GM23338 (cell line): ENCODE results near the gene NTM. TPM values are rescaled to one million over a fixed set of nuclear protein-coding genes. Genes with fewer than 3 reads are reported as not detected.

Experiments
- ATAC-seq: fragments of 200-7000 bp; cut with Tn5 transposase; 3 replicates; pipeline ENCODE4 v1.9.1; 2020
- DNase-seq: peaks from one replicate; pipeline ENCODE4 v3.0.0-alpha.2; 2015; ENCODE audit warnings: low spot score
- H2AFZ ChIP-seq: fragments of 200-600 bp; sonication (generic); 2 replicates; pipeline ENCODE4 v1.8.0; 2016; ENCODE audit warnings: antibody characterized with exemption, mild to moderate bottlenecking, moderate library complexity
- H3F3A ChIP-seq: fragments of 200-600 bp; sonication (generic); replicated peaks from 2 replicates; pipeline ENCODE4 v1.8.0; 2017; ENCODE audit warnings: antibody characterized with exemption, mixed run types, low read depth
- H3K27ac ChIP-seq: fragments of 200-600 bp; sonication (generic); 2 replicates; pipeline ENCODE4 v1.6.1; 2016; ENCODE audit warnings: low read depth
- H3K27me3 ChIP-seq: fragments of 200-600 bp; sonication (generic); 2 replicates; pipeline ENCODE4 v1.8.0; 2016; ENCODE audit warnings: mild to moderate bottlenecking, mixed run types, moderate library complexity; ENCODE audit not compliant: insufficient read depth
- H3K36me3 ChIP-seq: fragments of 200-600 bp; sonication (generic); 2 replicates; pipeline ENCODE4 v1.8.0; 2016; ENCODE audit warnings: mild to moderate bottlenecking; ENCODE audit not compliant: insufficient read depth
- H3K4me1 ChIP-seq: fragments of 200-600 bp; sonication (generic); 2 replicates; pipeline ENCODE4 v1.8.0; 2016; ENCODE audit warnings: mild to moderate bottlenecking, moderate library complexity; ENCODE audit not compliant: insufficient read depth
- H3K4me2 ChIP-seq: fragments of 200-600 bp; sonication (generic); 2 replicates; pipeline ENCODE4 v1.7.1; 2017; ENCODE audit warnings: mixed run types
- H3K4me3 ChIP-seq: fragments of 200-600 bp; sonication (generic); 2 replicates; pipeline ENCODE4 v1.6.1; 2016; ENCODE audit warnings: mixed run types
- H3K79me2 ChIP-seq: fragments of 200-600 bp; sonication (generic); replicated peaks from 2 replicates; pipeline ENCODE4 v1.8.0; 2017; ENCODE audit warnings: mild to moderate bottlenecking; ENCODE audit not compliant: insufficient read depth
- H3K9me2 ChIP-seq: fragments of 200-600 bp; sonication (generic); 2 replicates; pipeline ENCODE4 v1.8.0; 2017; ENCODE audit not compliant: insufficient read depth
- H4K20me1 ChIP-seq: fragments of 200-600 bp; sonication (generic); replicated peaks from 2 replicates; pipeline ENCODE4 v1.8.0; 2017; ENCODE audit warnings: mild to moderate bottlenecking; ENCODE audit not compliant: insufficient read depth
- H3K27ac Mint-ChIP-seq: 2 replicates; pipeline ENCODE4 v1.8.0; 2020; ENCODE audit warnings: inconsistent platforms, mild to moderate bottlenecking, moderate library complexity, mixed read lengths
- H3K27me3 Mint-ChIP-seq: 3 replicates; pipeline ENCODE4 v1.8.0; 2022; ENCODE audit warnings: low read depth, mild to moderate bottlenecking, moderate library complexity, mixed read lengths, inconsistent platforms; ENCODE audit not compliant: insufficient read depth, poor library complexity
- H3K36me3 Mint-ChIP-seq: 3 replicates; pipeline ENCODE4 v1.8.0; 2021; ENCODE audit warnings: low read depth, mild to moderate bottlenecking, inconsistent platforms, moderate library complexity, mixed read lengths
- H3K4me1 Mint-ChIP-seq: 3 replicates; pipeline ENCODE4 v1.8.0; 2020; ENCODE audit warnings: mild to moderate bottlenecking, inconsistent platforms, mixed read lengths
- H3K4me3 Mint-ChIP-seq: 3 replicates; pipeline ENCODE4 v1.8.0; 2021; ENCODE audit warnings: moderate library complexity, mild to moderate bottlenecking, inconsistent platforms, mixed read lengths
- H3K9me3 Mint-ChIP-seq: 3 replicates; pipeline ENCODE4 v1.8.0; 2020; ENCODE audit warnings: moderate library complexity, mild to moderate bottlenecking, inconsistent platforms, mixed read lengths
- CREB1 ChIP-seq: fragments of 250-450 bp; sonication (Bioruptor Pico); IDR thresholded peaks from 2 replicates; pipeline ENCODE4 v1.5.0; 2020; ENCODE audit warnings: low read depth, mild to moderate bottlenecking, moderate library complexity
- CTCF ChIP-seq, 2 experiments: fragments of 200-600 bp in 1 of 2; sonication (generic) in 1 of 2; conservative IDR thresholded peaks; 2 replicates each; pipeline versions ENCODE4 v1.5.1 to v1.6.1; 2016 to 2017; ENCODE audit warnings: antibody characterized with exemption in 2 of 2, low read depth in 2 of 2, mild to moderate bottlenecking in 2 of 2, moderate library complexity in 1 of 2
- ETS1 ChIP-seq: IDR thresholded peaks from 2 replicates; pipeline ENCODE4 v1.6.1; 2016; ENCODE audit warnings: antibody characterized with exemption
- EZH2 ChIP-seq: fragments of 200-600 bp; sonication (generic); IDR thresholded peaks from one replicate; pipeline ENCODE4 v1.8.0; 2017; ENCODE audit warnings: antibody characterized with exemption, mild to moderate bottlenecking, low read depth; ENCODE audit not compliant: unreplicated experiment
- EZH2phosphoT487 ChIP-seq: fragments of 200-600 bp; sonication (generic); IDR thresholded peaks from one replicate; pipeline ENCODE4 v1.8.1; 2018; ENCODE audit warnings: antibody characterized with exemption; ENCODE audit not compliant: unreplicated experiment
- JUNB ChIP-seq: IDR thresholded peaks from one replicate; pipeline ENCODE4 v1.6.1; 2016; ENCODE audit warnings: antibody characterized with exemption; ENCODE audit not compliant: unreplicated experiment
- NANOG ChIP-seq: IDR thresholded peaks from 2 replicates; pipeline ENCODE4 v1.6.1; 2016; ENCODE audit warnings: antibody characterized with exemption, borderline replicate concordance
- POLR2AphosphoS5 ChIP-seq: IDR thresholded peaks from 2 replicates; pipeline ENCODE4 v1.6.1; 2016; ENCODE audit warnings: antibody characterized with exemption, low read depth
- REST ChIP-seq: IDR thresholded peaks from one replicate; pipeline ENCODE4 v1.6.1; 2018; ENCODE audit warnings: antibody characterized with exemption; ENCODE audit not compliant: unreplicated experiment
- STAT1 ChIP-seq: IDR thresholded peaks from one replicate; pipeline ENCODE4 v1.6.1; 2016; ENCODE audit warnings: antibody characterized with exemption; ENCODE audit not compliant: unreplicated experiment
- ZNF114 ChIP-seq: fragments of 250-450 bp; sonication (Bioruptor Pico); IDR thresholded peaks from 2 replicates; pipeline ENCODE4 v1.5.0; 2020; ENCODE audit warnings: mild to moderate bottlenecking, moderate library complexity
- ZNF331 ChIP-seq: fragments of 250-450 bp; sonication (Bioruptor Pico); IDR thresholded peaks from 2 replicates; pipeline ENCODE4 v1.5.0; 2020; ENCODE audit warnings: low read depth, mild to moderate bottlenecking, moderate library complexity
- ZNF462 ChIP-seq: fragments of 250-450 bp; sonication (Bioruptor Pico); IDR thresholded peaks from 2 replicates; pipeline ENCODE4 v1.5.0; 2020; ENCODE audit warnings: mild to moderate bottlenecking, moderate library complexity
- polyA plus RNA-seq: library from polyadenylated mRNA; unstranded; fragments of >200 nt; fragmentation: Nextera tagmentation; extraction: Ambion mirVana; gene quantifications from 2 replicates; pipeline ENCODE4 v1.2.1, GENCODE V29; 2016
- total RNA-seq: library from RNA; depleted of rRNA; stranded (reverse); fragments of >200 nt; shearing (Covaris generic); gene quantifications from 2 replicates; pipeline ENCODE4 v1.2.3, GENCODE V29; 2014

The NTM gene
- total and polyA plus RNA-seq, 2 experiments from 2014 or later, result 10.6 to 14.6 TPM

DNA sequence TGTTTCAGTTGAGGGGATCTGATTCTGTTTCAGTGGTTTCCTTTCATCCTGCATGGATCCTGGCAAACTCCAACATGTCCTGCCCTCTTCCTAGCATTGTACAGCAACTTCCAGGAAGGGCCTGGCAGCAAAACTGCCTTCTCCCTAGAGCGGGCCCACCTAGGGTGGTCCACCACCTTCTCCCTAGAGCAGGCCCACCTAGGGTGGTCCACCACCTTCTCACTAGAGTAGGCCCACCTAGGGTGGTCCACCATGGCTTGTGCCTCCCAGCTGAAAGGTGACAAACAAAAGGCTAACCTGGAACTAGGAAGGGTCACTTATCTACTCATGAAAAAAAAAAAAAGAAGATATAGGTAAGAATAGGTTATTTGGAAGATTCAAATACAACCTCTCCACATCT lies 92.2 kb downstream of the NTM start:
- H3K9me2 ChIP-seq, result no peaks in the 10 kb centered on the region
- no peak overlapping the region for H3K27ac ChIP-seq
- no peak overlapping the region for H3K4me3 ChIP-seq
- Mint-ChIP-seq H3K4me1 (peaks cover 23% of the 10 kb centered on the region), H3K27me3 (peaks cover 6% of the 10 kb centered on the region), H3K4me3 (no peak overlapping the region), H3K27ac (no peak overlapping the region), H3K36me3 (no peaks in the 10 kb centered on the region), H3K9me3 (no peaks in the 10 kb centered on the region)
- DNase-seq, result no peak
- no peaks in the 10 kb centered on the region for H3K27me3 ChIP-seq
- no peak for TF ChIP-seq NANOG
- TF ChIP-seq ZNF114, result no peak
- no peak for TF ChIP-seq REST
- no peak for TF ChIP-seq POLR2AphosphoS5
- no peak for TF ChIP-seq ZNF462 (CRISPR knock-in tag)
- TF ChIP-seq ETS1, result no peak
- no peak for TF ChIP-seq STAT1
- no peak for TF ChIP-seq JUNB
- TF ChIP-seq CTCF (conservative IDR thresholded peaks at IDR 0.05; ENCODE audit: low read depth in 2 of 2), result no peak
- no peak for TF ChIP-seq EZH2
- TF ChIP-seq ZNF331 (CRISPR knock-in tag), result no peak
- no peak for TF ChIP-seq CREB1 (CRISPR knock-in tag)
- no peak for TF ChIP-seq EZH2phosphoT487
- H3K79me2 ChIP-seq, result no peaks in the 10 kb centered on the region
- H4K20me1 ChIP-seq, result no peaks in the 10 kb centered on the region
- no peaks in the 10 kb centered on the region for H3F3A ChIP-seq
- H3K36me3 ChIP-seq, result no peaks in the 10 kb centered on the region
- H3K4me2 ChIP-seq, result no peak overlapping the region
- ATAC-seq, result no peak
- peaks cover 15% of the 10 kb centered on the region for H3K4me1 ChIP-seq
- no peak overlapping the region for H2AFZ ChIP-seq
